Stimulated activated CD8-positive, alpha-beta memory T cell treated with anti-CD3 and anti-CD28 coated beads, Interleukin-2, amount 100 ng/mL, for 1 hour (primary cell): Measurements from ENCODE around the gene LAMTOR2.

Source experiments
- DNase-seq, 2 donors: peaks; one replicate each; pipeline ENCODE4 v3.0.0-alpha.2; 2020; ENCODE audit warnings: low read depth in 2 of 2

The LAMTOR2 gene

GRCh38 chr1:156097499-156098178 is 43.1 kb downstream of the LAMTOR2 start:
- DNase-seq, result no peak

- DNase-seq, result no peak
These were observed 44.2 kb downstream of the LAMTOR2 start for GRCh38 chr1:156098784-156099183.

- no peak for DNase-seq
These were observed 44.7 kb downstream of the LAMTOR2 start for GRCh38 chr1:156099282-156099681.

- no peak for DNase-seq
These were observed 45.8 kb downstream of the LAMTOR2 start for GRCh38 chr1:156100205-156100995.

GRCh38 chr1:156101880-156102279 is 47.3 kb downstream of the LAMTOR2 start:
- DNase-seq, result no peak

GRCh38 chr1:156102633-156103511 is 48.3 kb downstream of the LAMTOR2 start:
- DNase-seq, result no peak

- DNase-seq, result no peak
These were observed 49.0 kb downstream of the LAMTOR2 start for GRCh38 chr1:156103521-156103947.

- DNase-seq, result no peak
These were observed 49.7 kb downstream of the LAMTOR2 start for GRCh38 chr1:156104065-156104810.

GRCh38 chr1:156104861-156105832 is 50.6 kb downstream of the LAMTOR2 start:
- DNase-seq, result no peak

- no peak for DNase-seq
These were observed 52.3 kb downstream of the LAMTOR2 start for GRCh38 chr1:156106624-156107488.

- DNase-seq, result no peak
These were observed 53.5 kb downstream of the LAMTOR2 start for GRCh38 chr1:156108057-156108456.
